Fibroblast of skin of left biceps (primary cell): ENCODE results near the gene TMCO1.
"Not testable (repeated sequence)": the region's sequence is repeated elsewhere in the genome, so short reads cannot be mapped to it uniquely, and the experiment has no call there.

Source experiments
- DNase-seq, 2 experiments: peaks; one replicate each; pipeline ENCODE4 v3.0.0-alpha.2; 2013; ENCODE audit warnings: low read depth in 2 of 2

The TMCO1 gene, protein sequence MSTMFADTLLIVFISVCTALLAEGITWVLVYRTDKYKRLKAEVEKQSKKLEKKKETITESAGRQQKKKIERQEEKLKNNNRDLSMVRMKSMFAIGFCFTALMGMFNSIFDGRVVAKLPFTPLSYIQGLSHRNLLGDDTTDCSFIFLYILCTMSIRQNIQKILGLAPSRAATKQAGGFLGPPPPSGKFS

DNA sequence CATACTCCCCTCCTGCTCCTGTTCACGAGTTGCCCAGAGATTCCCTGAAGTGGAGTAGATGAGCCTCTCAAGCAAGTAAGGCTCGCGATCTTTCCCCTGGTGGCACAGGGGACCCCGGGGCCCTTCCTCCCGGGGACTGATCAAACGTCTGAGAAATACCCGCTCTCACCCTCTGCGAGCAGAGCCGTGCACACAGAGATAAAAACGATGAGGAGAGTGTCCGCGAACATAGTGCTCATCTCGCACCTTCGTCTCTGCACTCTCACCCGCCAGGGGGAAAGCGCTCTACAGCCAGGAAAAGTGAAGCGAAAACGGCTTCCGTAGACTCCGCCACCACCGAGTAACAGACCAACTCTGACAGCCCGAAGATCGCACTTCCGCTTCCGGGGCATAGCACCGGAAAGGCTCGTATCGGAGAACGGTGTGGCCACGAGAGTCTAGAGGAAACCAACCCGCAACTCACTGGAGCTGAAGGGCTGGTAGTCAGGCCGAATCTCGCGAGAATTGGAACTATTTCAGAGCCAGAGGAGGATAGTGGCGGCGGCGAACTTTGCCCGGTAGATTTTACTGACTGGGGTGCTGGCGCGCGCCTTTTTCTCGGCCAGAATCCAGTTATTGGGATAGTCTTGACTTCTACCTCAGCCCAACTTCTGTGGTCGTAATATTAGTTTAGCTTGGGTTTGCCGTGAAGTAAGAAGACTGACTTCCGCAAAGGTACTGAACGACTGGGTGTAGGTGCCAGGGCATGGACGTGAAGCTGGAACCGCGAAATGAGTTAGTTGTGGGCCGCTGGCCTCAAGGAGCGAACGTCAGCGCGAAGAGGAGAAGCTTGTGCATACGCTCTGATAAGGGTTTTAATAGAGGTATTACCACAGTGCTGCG is at the start of gene TMCO1:
TMCO1 (minus strand) TSS at position 356 of the 882 bp plus-strand sequence; CDS start at position 239, 117 bp downstream.
- DNase-seq: peak; percentile 96

DNA sequence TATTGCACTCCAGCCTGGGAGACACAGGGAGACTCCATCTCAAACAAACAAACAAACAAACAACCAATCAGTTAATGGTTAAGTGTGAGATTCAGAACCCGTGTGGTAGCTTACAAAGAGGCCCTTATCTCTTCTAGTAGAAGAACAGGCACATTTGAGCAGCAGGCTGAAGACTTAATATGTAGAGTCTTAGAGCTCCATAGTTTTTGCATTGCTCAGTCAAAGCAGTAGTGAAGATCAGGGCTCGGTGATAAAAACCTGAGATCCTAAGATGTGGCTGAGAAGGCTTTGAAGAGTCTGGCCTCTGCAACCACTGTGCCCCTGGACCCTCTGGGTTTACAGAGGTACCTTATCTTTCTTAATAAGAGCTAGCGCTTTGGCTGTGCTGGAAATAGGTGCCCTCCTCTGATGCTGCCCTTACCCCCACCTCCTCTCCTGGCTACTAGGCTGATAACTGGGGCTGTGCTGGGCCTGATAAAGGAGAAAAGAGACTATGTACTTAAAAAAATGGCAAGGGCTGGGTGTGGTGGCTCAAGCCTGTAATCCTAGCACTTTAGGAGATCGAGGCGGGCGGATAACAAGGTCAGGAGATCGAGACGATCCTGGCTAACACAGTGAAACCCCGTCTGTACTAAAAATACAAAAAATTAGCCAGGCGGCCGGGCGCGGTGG is 48.3 kb upstream of the TMCO1 start:
- DNase-seq: no peak

DNA sequence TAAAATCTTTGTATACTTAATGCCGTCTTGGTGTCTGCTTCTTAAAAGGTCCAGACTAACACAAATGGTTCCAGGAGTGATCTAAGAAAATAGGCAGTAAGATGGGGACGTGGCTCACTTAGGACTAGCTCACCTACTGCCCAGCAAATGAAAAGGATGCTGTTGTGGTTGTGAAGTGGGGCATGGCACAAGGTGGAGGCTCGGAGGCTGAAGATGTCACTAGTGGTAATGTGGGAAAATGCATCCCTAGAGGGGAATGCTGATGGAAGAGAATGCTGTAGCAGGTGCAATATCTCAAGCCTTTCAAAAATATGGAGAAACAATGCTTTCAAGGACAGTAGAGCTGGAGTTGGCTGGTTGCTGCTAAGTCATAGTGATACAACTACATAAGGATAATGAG is 47.5 kb upstream of the TMCO1 start:
- DNase-seq: no peak

DNA sequence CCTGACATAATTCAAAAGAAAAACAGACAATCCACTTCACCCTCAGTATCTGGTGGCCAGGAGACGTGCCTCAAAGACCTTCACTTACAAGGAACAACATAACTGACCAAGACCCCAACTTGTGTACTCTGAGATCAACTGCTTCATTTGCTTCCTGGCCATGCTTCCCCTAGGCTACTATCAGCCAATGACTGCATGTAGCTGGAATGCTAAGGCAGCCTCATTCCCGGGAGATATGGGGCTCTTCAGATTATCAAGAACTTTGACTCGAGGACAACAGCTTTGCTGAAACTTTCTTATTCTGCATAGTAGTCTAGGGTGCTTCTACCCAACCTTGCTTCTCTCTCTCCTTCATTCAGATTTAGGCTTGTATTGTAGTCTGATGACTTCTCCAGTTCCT is 47.1 kb upstream of the TMCO1 start:
- no peak for DNase-seq

DNA sequence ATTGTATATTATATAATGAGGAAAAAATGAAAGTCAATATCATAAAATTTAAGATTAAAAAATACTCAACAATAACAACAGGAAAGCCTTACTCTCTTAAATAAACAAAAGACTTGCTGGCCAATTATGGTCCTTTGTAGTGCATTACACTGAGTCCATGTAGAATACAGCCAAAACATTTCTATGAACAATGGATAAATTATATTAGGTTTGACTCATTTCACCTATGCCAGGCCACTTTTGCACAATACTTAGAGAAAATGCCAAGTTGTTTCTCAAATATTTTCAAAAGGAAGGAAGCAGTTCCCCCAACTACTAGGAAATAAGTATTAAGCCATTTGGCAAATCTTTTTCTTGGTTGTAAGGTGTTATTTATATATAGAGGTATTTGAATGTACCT is 38.9 kb upstream of the TMCO1 start:
- DNase-seq: no peak

DNA sequence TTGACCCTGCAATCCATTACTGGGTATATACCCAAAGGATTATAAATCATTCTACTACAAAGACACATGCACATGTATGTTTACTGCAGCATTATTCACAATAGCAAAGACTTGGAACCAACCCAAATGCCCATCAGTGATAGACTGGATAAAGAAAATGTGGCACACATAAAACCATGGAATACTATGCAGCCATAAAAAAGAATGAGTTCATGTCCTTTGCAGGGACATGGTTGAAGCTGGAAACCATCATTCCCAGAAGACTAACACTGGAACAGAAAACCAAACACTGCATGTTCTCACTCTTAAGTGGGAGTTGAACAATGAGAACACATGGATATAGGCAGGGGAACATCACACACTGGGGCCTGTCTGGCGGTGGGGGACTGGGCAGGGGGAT is 35.8 kb upstream of the TMCO1 start:
- not testable (repeated sequence) for DNase-seq

DNA sequence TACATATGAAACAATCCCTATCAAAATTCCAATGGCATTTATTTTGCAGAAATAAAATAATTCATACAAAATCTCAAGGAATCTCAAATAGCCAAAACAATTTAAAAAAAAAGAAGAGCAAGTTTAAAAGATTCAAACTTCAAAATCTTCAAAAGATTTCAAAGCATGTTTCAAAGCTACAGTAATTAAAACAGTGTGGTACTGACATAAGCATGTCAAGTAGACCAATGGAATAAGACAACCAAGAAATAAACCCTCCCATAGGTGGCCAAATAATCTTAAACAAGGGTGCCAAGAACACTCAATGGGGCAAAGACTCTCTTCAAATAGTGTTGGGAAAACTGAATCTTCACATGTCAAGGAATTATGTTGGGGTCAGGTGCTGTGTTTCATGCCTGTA is 30.7 kb upstream of the TMCO1 start:
- DNase-seq: no peak

DNA sequence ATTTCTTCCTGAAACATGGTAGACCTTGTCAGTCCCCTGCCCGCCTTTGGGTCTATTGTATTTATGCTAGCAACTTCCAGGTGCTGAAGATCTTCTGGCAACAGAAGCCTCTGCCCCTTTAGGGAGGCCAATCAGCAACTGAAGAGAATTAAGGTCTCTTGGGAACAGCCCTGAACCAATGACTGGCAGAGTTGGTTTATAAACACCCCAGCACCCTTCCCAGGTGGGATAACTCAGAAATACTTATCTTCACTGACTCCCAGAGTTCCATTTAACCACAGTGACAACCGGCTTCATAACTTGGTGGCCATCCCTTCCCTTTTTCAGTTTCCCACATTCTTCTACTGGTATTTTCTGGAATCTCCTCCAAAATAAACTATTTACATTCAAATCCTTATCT is 27.2 kb upstream of the TMCO1 start:
- no peak for DNase-seq

DNA sequence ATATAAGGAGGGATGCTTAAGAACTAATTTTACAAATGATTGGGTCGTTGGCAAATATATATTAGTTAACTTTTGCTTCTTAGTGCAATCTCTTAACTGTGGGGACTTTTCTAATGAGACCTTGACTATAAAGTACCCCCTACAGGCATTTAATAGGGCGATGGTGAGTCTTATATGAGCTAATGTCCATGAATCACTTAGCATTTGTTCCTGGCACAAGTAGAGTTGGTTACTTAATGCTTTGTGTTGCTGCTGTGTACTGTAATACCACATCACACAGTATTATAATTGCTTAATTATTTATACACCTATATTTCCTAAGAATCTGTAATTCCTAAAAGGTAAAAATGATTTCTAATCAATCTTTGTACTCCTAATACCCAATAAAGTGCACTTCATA is 25.3 kb upstream of the TMCO1 start:
- no peak for DNase-seq

DNA sequence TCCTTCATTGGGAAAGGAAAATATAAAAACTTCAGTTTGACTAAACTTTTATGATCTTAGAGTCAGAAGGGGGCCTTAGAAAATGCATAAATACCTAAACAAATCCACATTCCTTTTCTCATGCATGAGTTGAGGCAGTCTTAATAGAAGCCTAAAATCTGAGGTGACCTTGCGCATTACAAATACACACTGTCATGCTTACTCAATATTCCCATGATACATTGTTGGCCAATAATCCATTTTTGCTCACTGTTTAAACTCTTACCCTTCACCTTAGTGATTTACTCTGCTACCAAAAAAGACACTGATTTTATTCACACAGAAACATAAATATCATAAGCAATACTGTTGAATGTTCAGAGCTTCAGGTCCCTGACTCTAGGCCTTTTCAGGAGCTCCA is 19.1 kb upstream of the TMCO1 start:
- DNase-seq: no peak

DNA sequence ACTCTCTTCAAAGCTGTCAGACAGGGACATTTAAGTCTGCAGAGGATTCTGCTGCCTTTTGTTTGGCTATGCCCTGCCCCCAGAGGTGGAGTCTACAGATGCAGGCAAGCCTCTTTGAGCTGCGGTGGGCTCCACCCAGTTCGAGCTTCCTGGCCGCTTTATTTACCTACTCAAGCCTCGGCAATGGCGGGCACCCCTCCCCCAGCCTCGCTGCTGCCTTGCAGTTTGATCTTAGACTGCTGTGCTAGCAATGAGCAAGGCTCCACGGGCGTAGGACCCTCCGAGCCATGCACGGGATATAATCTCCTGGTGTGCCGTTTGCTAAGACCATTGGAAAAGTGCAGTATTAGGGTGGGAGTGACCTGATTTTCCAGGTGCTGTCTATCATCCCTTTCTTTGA is 14.9 kb upstream of the TMCO1 start:
- not testable (repeated sequence) for DNase-seq

DNA sequence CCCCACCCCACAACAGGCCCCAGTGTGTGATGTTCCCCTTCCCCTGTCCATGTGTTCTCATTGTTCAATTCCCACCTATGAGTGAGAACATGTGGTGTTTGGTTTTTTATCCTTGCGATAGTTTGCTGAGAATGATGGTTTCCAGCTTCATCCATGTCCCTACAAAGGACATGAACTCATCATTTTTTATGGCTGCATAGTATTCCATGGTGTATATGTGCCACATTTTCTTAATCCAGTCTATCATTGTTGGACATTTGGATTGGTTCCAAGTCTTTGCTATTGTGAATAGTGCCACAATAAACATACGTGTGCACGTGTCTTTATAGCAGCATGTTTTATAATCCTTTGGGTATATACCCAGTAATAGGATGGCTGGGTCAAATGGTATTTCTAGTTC is 9.5 kb upstream of the TMCO1 start:
- not testable (repeated sequence) for DNase-seq

DNA sequence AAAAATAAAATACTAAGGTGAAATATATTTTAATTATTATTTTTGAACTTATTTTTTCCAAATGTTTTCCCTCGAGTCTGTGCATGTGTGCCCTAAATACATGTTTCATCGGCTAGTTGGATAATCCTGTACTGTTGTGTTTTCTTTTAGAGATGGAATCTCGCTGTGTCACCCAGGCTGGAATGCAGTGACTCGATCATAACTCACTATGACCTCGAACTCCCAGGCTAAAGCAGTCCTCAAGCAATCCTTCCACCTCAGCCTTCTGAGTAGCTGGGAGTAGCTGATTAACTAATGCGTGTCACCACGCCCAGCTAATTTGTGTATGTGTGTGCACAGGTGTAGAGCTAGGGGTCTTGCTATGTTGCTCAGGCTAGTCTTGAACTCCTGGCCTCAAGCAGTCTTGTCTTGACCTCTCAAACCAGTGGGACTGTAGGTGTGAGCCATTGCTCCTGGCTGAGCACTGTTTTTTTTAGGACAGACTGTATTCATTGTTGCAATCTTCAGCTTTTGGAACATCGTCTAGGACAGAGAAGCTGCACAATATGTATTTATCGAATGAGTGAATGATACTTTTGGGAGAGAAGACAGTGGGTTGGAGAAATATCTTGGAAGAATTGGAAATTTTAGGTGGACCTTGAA is 4.8 kb upstream of the TMCO1 start:
- DNase-seq: peak; percentile 11 to 13

DNA sequence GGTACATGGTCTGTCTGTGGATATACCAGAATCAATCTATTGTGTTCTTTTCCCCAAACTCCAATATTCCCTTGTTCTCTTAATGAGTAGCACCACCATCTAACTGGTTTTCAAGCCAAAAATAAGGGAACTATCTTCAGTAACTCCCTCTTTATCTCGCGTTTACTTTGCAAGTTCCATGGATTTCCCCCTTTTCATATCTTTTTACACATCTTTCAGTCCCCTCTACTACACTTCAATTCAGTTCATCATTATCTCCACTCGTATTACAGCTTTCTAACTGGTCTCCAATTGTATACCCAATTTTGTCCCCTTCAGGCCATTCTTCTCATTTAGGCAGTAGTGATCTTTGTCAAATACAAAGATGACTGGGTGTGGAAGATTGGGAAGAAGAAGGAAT is 4.1 kb upstream of the TMCO1 start:
- no peak for DNase-seq

DNA sequence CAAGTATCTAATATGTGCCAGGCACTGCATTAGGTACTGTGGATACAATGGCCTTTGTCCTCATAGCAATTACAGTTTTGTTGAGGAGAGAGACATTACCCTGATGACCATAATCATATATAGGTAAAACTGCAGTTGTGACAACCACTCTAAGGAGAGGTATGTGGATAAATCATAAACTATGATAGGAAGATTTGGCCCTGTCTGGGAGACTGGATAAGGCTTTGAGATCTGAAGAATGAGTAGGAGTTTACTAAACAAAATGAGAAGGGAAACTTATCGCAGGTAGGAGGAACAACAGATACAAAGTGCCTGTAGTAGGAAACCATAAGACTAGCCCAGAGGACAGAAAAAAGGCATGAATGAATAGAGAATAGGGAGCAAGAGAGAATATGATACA is 4.4 kb downstream of the TMCO1 start:
- no peak for DNase-seq

DNA sequence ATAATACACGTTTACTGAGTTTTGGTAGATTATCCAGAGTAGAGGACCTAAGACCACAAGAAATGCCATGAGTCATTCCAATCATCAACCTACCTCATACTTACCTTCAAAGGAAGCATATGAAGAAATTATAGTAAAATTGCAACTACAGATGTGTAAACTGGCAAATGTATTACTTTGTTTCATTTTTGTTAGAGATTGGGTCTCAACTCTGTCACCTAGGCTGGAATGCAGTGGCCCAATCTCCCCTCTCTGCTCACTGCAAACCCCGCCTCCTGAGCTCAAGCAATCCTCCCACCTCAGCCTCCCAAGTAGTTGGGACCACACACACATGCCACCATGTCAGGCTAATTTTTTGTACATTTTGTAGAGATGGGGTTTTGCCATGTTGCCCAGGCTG is 5.2 kb downstream of the TMCO1 start:
- no peak for DNase-seq

DNA sequence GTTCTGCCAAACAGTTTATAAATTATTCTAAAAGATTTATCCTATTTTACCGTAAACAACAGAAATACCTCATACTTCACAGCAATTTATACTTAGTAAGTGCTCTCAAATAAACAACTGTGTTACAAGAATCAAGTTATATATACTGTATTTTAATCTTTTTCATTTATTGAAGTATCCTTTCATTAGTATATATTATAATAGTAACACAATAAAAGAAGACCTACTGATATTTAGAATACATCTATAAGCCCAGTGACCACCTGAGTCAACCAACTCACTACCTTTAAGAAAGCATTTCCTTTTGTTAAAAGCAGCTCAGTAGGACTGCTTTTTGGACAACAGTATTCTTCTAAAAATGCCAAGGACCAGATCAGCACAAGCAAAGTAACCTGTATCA is 5.9 kb downstream of the TMCO1 start:
- DNase-seq: no peak

DNA sequence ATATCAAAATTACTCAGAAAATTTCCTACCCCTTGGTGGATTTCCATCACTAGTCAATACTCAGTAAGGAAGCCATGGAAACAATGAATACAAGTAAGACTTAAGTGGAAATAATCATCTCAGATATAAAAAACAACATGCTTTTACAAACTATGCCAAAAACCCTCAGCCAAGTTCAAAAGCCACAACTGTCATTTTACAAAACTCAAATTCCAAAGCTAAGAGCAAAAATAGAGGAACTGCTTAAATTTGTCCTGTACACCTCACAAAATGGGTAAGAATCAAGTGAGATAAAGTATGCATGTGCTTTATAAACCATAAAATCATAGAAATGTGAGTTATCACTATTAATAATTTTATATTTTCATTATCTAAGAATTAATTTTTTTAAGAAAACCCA is 9.6 kb downstream of the TMCO1 start:
- no peak for DNase-seq

DNA sequence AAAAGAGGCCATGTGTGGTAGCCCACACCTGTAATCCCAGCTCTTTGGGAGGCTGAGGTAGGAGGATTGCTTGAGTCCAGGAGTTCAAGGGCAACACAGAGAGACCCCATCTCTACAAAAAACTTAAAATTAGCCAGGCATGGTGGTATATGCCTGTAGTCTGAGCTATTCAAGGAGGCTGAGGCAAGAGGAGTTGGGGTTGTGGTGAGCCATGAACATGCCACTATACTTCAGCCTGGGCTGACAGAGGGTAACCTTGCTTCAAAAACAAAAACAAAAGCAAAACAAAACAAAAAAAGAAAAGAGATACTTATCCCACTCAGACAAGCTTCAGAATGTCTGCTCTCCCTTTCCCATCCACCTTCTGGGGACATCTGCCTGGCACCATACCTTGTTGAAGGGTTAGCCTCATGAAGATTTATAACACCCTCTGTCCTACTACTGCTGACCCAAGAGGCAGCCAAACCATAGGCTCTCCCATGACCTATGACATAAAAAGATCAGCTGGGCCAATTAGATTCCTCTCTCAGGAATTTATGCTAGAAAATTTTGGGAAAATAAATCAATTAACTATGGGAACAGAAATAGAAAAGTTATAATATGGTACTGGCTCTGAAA is 13.2 kb downstream of the TMCO1 start:
- DNase-seq: no peak

DNA sequence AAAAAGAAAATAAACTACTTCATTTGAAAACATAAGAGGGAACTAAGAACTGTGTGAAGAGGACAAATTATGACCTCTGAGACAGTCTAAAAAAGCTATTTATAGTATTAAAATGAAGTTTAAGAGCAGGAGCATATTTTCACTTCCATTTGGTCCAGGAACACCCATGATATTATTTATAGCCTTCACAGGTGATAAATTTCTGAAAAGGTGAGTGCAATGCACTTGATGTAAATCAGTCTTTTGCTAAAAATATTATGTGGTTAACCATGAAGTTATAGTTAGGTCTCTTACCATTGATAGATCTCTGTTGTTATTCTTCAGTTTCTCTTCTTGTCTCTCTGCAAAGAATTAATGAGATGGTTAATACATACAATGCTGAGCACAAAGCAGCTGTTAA is 14.7 kb downstream of the TMCO1 start:
- no peak for DNase-seq

DNA sequence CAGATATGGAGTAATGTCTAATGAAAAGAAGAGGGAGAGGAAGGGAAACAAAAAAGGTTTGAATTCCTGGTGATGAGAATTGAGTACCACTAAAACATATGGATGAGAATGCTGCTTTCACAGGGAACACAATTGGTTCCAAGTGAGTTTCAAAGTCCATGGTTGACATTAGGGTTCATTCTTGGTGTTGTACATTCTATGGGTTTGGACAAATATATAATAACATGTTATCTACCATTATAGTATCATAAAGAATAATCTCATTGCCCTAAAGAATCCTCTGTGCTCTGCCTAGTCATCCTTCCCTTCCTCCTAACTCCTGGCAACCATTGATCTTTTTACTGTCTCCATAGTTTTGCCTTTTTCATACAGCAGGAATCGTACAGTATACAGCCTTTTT is 20.1 kb downstream of the TMCO1 start:
- no peak for DNase-seq
